ENCODE measurements around the gene MAP1S.
A peak's percentile ranks its signal among the peaks of the same experiment; 100 is the strongest.

The MAP1S gene

DNA sequence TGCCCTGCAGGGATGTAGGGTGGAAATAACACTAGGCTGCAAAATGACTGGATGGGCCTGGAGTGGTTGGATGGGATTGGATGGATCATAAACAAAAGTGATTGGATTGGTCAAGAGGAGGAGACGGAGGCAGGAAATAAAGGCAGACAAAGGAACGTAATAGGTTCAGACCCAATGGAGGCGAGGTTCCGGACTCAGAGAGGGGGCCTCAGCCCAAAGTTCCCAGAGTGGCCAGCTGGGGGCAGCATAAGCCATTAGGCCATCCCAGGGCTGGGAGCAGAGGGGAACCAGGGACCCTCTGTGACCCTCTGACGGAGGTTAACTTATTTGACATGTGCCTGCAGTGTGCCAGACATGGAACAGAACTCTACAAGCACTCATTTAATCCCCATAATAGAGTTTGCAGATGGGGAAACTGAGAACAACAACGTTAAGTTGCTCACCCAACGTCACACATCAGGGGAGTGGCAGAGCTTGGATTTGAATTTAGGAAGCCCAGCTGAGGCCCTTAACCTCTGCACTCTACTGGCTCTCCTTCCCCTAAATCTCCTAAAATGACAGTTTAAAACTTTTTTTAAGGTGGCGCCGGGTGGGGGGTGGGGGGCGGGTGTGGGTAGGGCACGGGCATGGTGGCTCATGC is 15.3 kb upstream of the MAP1S start:
- H4K8ac ChIP-seq (ENCODE audit: low read depth, low read length) = no peak overlapping the region
- H3K23ac ChIP-seq (ENCODE audit: low read length) = no peak overlapping the region
- H2AK5ac ChIP-seq (ENCODE audit: low read length) = no peak overlapping the region
- H2BK12ac ChIP-seq (ENCODE audit: low read length) = no peak overlapping the region
- no peak overlapping the region for H3K9ac ChIP-seq (ENCODE audit: low read length)
- H2BK120ac ChIP-seq (ENCODE audit: insufficient read depth, low read length, poor library complexity) = no peak overlapping the region
- no CpG with 5 or more reads among the region's 11 CpGs for WGBS (ENCODE audit: extremely low coverage, insufficient coverage, insufficient read length)
- H3K4ac ChIP-seq (ENCODE audit: low read depth, low read length) = no peak overlapping the region
- no peak overlapping the region for H4K91ac ChIP-seq (ENCODE audit: low read depth, low read length)
- no peaks in the 10 kb centered on the region for H3K36me3 ChIP-seq (ENCODE audit: control insufficient read depth in 1 of 2, insufficient read depth in 2 of 2, low read length in 2 of 2)
- H3K79me1 ChIP-seq (ENCODE audit: low read length) = no peaks in the 10 kb centered on the region
- no peaks in the 10 kb centered on the region for H3K79me2 ChIP-seq (ENCODE audit: control insufficient read depth, insufficient read depth, low read length, poor library complexity)
- no peak overlapping the region for H3K4me2 ChIP-seq (ENCODE audit: low read length)
- no peaks in the 10 kb centered on the region for H3K27me3 ChIP-seq (ENCODE audit: insufficient read depth, low read length)
- no peak overlapping the region for H4K12ac ChIP-seq (ENCODE audit: low read depth, low read length)
- H3K4me3 ChIP-seq (ENCODE audit: low read depth, low read length) = no peak overlapping the region
- H3K14ac ChIP-seq (ENCODE audit: low read length) = no peak overlapping the region
- no peak overlapping the region for H2BK5ac ChIP-seq (ENCODE audit: low read depth, low read length, poor library complexity)
- no peaks in the 10 kb centered on the region for H3K4me1 ChIP-seq (ENCODE audit: control insufficient read depth in 1 of 2, insufficient read depth in 2 of 2, low read length in 2 of 2)
- no peak overlapping the region for H3K27ac ChIP-seq (ENCODE audit: low read depth, low read length)
- no peak overlapping the region for H2AFZ ChIP-seq (ENCODE audit: insufficient read depth, low read length, poor library complexity)
- DNase-seq = peak; percentile 51 to 71
- H3K9me3 ChIP-seq (ENCODE audit: insufficient read depth, low read depth, low read length) = peaks cover 3% of the 10 kb centered on the region
- H3K18ac ChIP-seq (ENCODE audit: low read length) = no peak overlapping the region

DNA sequence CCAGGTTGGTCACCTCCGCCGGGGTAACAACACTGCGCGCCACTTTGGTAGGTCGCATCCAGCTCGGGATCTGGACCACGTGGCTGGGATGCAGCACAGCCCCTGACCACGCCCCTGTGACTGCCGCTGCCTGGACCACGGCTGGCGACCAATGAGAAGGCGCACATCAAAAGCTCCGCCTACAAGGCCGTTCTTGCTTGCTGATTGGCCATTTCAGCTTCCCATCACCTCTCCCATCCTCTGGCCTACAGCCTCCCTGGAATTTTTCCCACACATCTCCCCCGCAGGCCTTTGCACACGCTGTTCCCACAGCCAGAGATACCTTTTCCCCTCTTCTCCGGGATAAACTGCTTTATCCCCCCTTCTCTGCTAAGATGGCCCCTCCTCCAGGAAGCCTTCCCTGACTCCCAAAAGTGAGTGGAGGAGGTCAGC is 12.5 kb upstream of the MAP1S start:
- Histone ChIP-seq H3K79me1 (ENCODE audit: low read length) (no peaks in the 10 kb centered on the region), H4K12ac (ENCODE audit: low read depth, low read length) (no peak overlapping the region), H3K27ac (ENCODE audit: low read depth, low read length) (no peak overlapping the region), H3K4me1 (ENCODE audit: control insufficient read depth in 1 of 2, insufficient read depth in 2 of 2, low read length in 2 of 2) (peaks cover 3% of the 10 kb centered on the region in 2 experiments), H4K8ac (ENCODE audit: low read depth, low read length) (no peak overlapping the region), H2AFZ (ENCODE audit: insufficient read depth, low read length, poor library complexity) (no peak overlapping the region), H2BK12ac (ENCODE audit: low read length) (no peak overlapping the region), H2BK120ac (ENCODE audit: insufficient read depth, low read length, poor library complexity) (no peak overlapping the region), H3K14ac (ENCODE audit: low read length) (no peak overlapping the region), H3K36me3 (ENCODE audit: control insufficient read depth in 1 of 2, insufficient read depth in 2 of 2, low read length in 2 of 2) (no peaks in the 10 kb centered on the region), H4K91ac (ENCODE audit: low read depth, low read length) (no peak overlapping the region), H2AK5ac (ENCODE audit: low read length) (no peak overlapping the region), H3K9ac (ENCODE audit: low read length) (no peak overlapping the region), H3K4me2 (ENCODE audit: low read length) (no peak overlapping the region), H3K27me3 (ENCODE audit: insufficient read depth, low read length) (no peaks in the 10 kb centered on the region), H3K79me2 (ENCODE audit: control insufficient read depth, insufficient read depth, low read length, poor library complexity) (no peaks in the 10 kb centered on the region), H3K18ac (ENCODE audit: low read length) (no peak overlapping the region), H3K4ac (ENCODE audit: low read depth, low read length) (no peak overlapping the region), H3K4me3 (ENCODE audit: low read depth, low read length) (no peak overlapping the region), H3K9me3 (ENCODE audit: insufficient read depth, low read depth, low read length) (peaks cover 3% of the 10 kb centered on the region), H2BK5ac (ENCODE audit: low read depth, low read length, poor library complexity) (no peak overlapping the region), H3K23ac (ENCODE audit: low read length) (no peak overlapping the region)
- no CpG with 5 or more reads among the region's 17 CpGs for WGBS (ENCODE audit: extremely low coverage, insufficient coverage, insufficient read length)
- peak in 1 of 2 donors; percentile 34 for DNase-seq

DNA sequence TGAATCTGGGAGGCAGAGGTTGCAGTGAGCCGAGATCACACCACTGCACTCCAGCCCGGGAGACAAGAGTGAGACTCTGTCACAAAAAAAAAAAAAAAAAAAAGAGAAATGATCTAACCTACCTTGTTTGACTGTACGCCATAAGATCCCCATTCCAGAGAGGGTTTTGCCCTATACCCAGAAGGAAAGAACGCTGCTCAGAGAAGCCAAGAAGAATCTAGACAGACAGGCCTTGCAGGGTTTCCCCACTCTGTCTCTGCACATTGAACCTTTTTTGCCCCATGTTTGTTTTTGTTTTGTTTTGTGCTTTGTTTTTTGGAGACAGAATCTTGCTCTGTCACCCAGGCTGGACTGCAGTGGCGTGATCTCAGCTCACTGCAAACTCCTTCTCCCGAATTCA is 7.4 kb upstream of the MAP1S start:
- no peaks in the 10 kb centered on the region for H3K79me2 ChIP-seq (ENCODE audit: control insufficient read depth, insufficient read depth, low read length, poor library complexity)
- peaks cover 5 to 6% of the 10 kb centered on the region in 2 experiments for H3K4me1 ChIP-seq (ENCODE audit: control insufficient read depth in 1 of 2, insufficient read depth in 2 of 2, low read length in 2 of 2)
- no peak overlapping the region for H3K14ac ChIP-seq (ENCODE audit: low read length)
- H3K18ac ChIP-seq (ENCODE audit: low read length) = no peak overlapping the region
- peak overlapping the region; percentile 74 for H3K27ac ChIP-seq (ENCODE audit: low read depth, low read length)
- peak overlapping the region; percentile 37 for H4K12ac ChIP-seq (ENCODE audit: low read depth, low read length)
- H2AFZ ChIP-seq (ENCODE audit: insufficient read depth, low read length, poor library complexity) = no peak overlapping the region
- H2BK12ac ChIP-seq (ENCODE audit: low read length) = no peak overlapping the region
- H2BK120ac ChIP-seq (ENCODE audit: insufficient read depth, low read length, poor library complexity) = peak overlapping the region; percentile 52
- no peak overlapping the region for H3K4ac ChIP-seq (ENCODE audit: low read depth, low read length)
- peak overlapping the region; percentile 84 for H2BK5ac ChIP-seq (ENCODE audit: low read depth, low read length, poor library complexity)
- no peak overlapping the region for H3K4me3 ChIP-seq (ENCODE audit: low read depth, low read length)
- no peak overlapping the region for H2AK5ac ChIP-seq (ENCODE audit: low read length)
- no peaks in the 10 kb centered on the region for H3K9me3 ChIP-seq (ENCODE audit: insufficient read depth, low read depth, low read length)
- no peak overlapping the region for H3K23ac ChIP-seq (ENCODE audit: low read length)
- peak overlapping the region; percentile 36 for H3K4me2 ChIP-seq (ENCODE audit: low read length)
- H3K36me3 ChIP-seq (ENCODE audit: control insufficient read depth in 1 of 2, insufficient read depth in 2 of 2, low read length in 2 of 2) = no peaks in the 10 kb centered on the region
- H3K79me1 ChIP-seq (ENCODE audit: low read length) = no peaks in the 10 kb centered on the region
- H4K8ac ChIP-seq (ENCODE audit: low read depth, low read length) = no peak overlapping the region
- H4K91ac ChIP-seq (ENCODE audit: low read depth, low read length) = peak overlapping the region; percentile 56
- no peak overlapping the region for H3K9ac ChIP-seq (ENCODE audit: low read length)
- no peaks in the 10 kb centered on the region for H3K27me3 ChIP-seq (ENCODE audit: insufficient read depth, low read length)
- peak; percentile 86 to 96 for DNase-seq
- no CpG with 5 or more reads among the region's 6 CpGs for WGBS (ENCODE audit: extremely low coverage, insufficient coverage, insufficient read length)

DNA sequence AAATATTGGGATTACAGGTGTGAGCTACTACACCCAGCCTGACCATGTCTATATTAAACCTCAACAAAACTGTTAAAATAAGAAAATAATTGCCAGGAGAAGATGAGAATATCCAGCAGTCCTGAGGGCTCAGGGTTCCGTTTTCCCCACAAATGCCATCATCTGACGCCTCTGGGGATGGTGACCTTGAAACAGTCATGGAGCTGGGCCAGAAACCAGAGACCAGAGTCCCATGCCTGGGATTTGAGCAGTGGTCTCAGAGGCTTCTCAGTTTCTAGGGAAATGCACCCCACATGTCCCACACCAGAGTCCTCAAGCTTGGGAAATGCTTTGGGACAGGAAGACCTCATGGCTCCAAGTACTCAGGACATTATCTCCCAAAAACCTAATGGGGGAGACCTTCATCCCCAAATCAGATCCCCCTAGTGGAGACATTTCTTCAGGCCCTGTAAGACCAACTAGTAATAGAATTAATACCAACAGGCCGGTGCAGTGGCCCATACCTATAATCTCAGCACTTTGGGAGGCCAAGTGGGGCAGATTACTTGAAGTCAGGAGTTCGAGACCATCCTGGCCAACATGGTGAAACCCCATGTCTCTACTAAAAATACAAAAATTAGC is 2.9 kb upstream of the MAP1S start:
- Histone ChIP-seq H3K18ac (ENCODE audit: low read length) (no peak overlapping the region), H3K4me1 (ENCODE audit: control insufficient read depth in 1 of 2, insufficient read depth in 2 of 2, low read length in 2 of 2) (peaks cover 17 to 18% of the 10 kb centered on the region in 2 experiments), H4K8ac (ENCODE audit: low read depth, low read length) (no peak overlapping the region), H3K23ac (ENCODE audit: low read length) (no peak overlapping the region), H3K14ac (ENCODE audit: low read length) (no peak overlapping the region), H3K36me3 (ENCODE audit: control insufficient read depth in 1 of 2, insufficient read depth in 2 of 2, low read length in 2 of 2) (peaks cover 0 to 1% of the 10 kb centered on the region in 2 experiments), H3K4ac (ENCODE audit: low read depth, low read length) (no peak overlapping the region), H2BK5ac (ENCODE audit: low read depth, low read length, poor library complexity) (no peak overlapping the region), H4K12ac (ENCODE audit: low read depth, low read length) (no peak overlapping the region), H3K4me2 (ENCODE audit: low read length) (no peak overlapping the region), H2BK12ac (ENCODE audit: low read length) (no peak overlapping the region), H3K9me3 (ENCODE audit: insufficient read depth, low read depth, low read length) (no peaks in the 10 kb centered on the region), H3K4me3 (ENCODE audit: low read depth, low read length) (no peak overlapping the region), H2AFZ (ENCODE audit: insufficient read depth, low read length, poor library complexity) (no peak overlapping the region), H3K27ac (ENCODE audit: low read depth, low read length) (no peak overlapping the region), H3K79me2 (ENCODE audit: control insufficient read depth, insufficient read depth, low read length, poor library complexity) (peaks cover 9% of the 10 kb centered on the region), H3K9ac (ENCODE audit: low read length) (no peak overlapping the region), H3K27me3 (ENCODE audit: insufficient read depth, low read length) (no peaks in the 10 kb centered on the region), H2AK5ac (ENCODE audit: low read length) (no peak overlapping the region), H4K91ac (ENCODE audit: low read depth, low read length) (no peak overlapping the region), H3K79me1 (ENCODE audit: low read length) (peaks cover 3% of the 10 kb centered on the region), H2BK120ac (ENCODE audit: insufficient read depth, low read length, poor library complexity) (no peak overlapping the region)
- WGBS (ENCODE audit: extremely low coverage, insufficient coverage, insufficient read length) = no CpG with 5 or more reads among the region's 4 CpGs
- DNase-seq = no peak

Data from trophoblast cell (in vitro differentiated cells and primary cell).